GM21786 (cell line): Measurements from ENCODE around the gene RGMB.

Experiments
- ATAC-seq: cut with Tn5 transposase; IDR thresholded peaks from one replicate; pipeline ENCODE4 v1.9.1; 2021; ENCODE audit not compliant: unreplicated experiment

RGMB gene

DNA sequence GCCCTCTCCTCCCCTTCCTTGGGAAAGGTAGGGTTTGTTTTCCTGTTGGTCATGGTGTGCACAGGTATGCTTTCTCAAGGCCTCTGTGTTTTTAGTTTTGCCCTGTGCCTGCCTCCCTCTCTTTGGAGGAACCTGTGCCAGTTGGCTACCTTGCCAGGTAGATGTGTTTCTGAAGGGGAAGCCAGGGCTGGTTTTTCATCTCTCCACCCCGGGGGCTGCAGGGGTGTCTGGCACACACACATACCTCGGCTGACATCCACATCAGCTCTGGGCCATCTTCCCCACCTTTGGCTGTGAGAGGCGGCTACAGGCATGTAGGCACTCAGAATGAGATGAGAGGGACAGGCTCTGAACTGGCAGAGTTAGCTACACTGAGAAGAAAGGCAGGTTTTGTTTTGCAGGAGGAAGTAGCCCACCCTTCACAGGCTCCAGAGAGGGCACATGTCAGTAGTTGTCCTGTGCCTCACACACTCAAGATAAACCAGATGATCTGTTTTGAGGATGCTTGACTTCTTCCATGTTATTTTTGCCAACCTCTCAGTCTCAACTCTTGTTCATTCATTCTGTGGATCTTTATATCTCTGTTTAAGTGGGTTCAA lies 9.7 kb downstream of the RGMB start:
- ATAC-seq: no peak

DNA sequence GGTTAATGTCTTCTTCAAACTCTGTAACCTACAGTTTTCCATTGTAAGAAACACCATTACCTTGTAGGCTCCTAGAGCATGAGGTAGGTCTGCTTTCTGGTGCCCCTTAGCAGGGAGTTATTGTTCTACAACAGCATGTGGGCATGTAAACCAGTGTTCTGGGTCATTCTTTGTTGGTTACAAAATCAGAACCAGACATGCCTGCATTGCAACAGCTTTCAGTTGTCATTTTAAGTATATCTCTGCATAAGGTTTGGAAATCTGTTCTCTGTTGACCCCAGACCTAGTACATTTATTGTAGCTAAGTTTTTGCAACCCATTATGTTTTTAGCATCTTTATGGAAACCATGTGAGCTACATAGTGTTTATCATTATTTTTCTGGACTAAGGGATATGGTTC lies 10.9 kb downstream of the RGMB start:
- ATAC-seq: no peak

DNA sequence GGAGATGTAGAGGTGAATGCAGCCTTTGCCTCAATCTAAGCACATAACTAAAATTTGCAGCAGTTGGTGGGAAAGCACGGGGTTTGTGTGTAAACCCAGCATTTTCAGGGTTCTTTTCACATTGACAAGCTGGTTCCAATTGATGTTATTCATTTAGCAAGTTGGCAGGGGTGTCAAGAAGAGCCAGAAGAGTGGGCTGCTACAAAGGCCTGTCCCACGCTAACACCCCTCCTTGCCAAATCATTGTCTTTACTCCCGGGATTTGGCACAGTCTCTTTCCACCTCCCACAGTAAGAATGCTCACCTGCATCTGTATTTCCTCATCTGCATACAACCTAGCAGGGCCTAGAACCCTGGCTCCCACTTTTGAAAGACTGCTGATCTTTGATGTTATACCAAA lies 11.8 kb downstream of the RGMB start:
- no peak for ATAC-seq

DNA sequence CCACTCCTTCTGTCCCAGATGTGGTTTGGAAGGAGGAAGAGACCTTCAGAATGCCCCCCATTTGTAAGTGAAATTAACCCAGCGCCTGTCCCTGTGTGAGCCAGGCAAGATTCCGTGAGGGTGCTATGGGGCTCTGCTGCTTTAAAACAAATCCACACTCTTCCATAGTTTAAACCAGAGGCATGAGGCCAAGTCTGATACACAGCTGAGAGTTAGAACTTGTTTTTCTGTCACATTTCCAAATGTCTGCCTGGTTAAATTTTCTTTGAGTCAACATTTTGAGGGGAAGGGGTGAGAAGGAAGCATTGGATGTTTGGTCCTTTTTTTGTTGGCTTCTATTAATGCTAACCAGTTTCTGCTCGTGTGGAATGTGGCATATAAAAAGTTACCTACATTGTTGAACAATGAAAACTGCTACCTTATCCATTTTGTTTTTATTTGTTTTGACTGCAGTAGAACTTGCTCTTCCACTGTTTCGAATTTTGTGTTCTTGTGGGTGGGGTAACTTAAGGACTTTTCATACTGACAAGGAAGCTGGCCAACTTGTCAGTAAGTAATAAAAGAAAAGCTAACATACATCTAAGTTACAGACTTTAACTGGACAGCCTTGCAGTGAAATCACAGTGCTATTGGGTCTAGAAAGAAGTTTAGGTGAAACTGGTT lies 12.9 kb downstream of the RGMB start:
- ATAC-seq: no peak

DNA sequence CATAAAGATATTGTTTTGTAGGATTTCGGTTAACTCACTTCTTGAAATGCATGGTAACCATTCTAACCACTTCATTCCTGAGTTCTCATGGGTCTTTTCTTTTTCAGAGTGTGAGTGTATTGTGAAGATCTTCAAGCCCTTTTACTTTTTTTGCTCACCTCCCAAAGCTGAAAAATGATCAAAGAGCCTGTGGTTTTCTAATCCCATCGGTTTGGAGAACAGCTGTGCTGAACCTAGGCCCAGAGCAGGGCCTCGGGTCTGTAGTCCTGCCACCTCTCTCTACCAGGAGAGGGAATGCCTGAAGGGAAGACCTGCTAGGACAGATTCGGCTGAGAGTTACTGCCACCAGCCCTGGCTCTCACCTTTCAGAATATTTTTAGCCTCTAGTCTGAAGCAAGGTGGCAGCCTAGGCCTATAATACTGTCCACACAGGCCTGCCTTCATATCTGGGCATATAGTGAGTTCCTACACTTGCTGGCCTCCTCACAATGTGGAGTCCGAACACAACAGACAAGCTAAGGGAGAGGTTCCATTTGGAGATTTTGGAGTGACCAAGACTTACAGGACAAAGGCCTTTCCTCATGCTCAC lies 13.8 kb downstream of the RGMB start:
- ATAC-seq: no peak

DNA sequence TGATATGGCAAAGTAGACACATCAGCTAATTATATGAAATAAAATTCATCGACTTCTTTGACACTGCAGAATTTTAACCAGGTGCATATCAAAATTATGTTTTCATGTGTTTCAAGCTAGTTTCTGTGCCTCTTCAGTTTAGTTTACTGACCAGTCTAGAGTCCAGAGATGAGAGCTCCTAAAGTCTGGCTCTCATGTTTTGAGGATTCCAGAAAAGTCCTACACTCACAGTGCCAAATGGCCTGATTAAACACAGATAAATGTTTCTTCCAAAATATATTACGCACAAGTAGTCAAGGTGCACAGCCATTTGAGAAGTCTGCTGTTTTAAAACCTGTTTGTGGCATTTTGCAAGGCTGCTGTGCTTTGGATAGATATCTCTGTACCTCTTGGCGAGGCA lies 15.6 kb downstream of the RGMB start:
- ATAC-seq: no peak

DNA sequence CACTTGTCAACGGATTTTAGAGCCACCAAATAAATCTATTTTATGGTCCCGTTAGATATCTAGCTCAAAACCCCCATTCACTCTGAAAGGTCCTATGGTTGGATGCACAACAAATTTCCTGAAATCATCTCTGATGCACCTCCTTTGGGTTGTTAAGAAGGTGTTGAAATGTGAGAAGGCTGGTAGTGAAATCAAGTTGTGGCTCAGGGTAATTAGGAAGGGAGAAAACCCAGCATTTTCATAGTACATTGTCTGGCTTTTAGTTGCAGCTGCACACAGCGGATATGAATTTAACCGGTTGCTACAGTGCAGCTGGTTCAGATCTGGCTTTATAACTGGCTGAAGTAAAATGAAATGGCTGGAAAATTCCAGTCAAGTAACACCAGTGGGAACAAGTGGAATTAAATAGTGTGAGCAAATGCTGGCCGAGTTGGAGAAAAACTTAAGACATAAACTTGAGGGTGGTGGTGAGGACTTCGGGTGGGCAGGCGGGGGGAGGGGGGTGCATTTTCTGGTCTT lies 17.6 kb downstream of the RGMB start:
- no peak for ATAC-seq

DNA sequence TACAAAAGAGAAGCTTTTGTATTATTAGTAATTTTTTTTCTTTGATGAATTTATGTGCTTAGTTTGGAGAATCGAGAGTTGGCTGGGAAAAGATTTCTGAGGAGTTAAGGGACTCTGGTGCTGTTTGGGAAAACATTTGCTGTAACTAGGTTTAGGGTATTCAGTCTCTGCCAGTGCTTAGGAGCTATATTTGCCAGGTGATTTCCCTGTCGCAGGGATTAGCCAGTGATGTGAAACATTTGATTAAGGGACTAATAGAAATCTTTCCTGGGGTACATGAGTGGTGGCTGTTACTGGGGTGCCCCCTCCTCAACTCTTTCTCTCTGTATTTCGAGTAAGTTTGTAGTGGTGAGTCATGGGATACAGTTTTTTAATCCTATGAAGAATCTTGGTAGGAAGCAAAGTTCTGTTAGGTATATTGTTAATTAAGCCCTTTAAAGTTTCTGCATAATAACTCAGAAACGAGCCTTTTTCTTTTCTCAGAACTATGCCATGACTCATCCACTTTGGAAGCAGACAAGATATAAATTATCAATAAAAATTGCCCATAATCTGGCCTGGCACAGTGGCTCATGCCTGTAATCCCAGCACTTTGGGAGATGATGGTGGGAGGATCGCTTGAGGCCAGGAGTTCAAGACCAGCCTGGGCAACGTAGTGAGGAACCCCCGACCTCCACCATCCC lies 18.6 kb downstream of the RGMB start:
- ATAC-seq: no peak

DNA sequence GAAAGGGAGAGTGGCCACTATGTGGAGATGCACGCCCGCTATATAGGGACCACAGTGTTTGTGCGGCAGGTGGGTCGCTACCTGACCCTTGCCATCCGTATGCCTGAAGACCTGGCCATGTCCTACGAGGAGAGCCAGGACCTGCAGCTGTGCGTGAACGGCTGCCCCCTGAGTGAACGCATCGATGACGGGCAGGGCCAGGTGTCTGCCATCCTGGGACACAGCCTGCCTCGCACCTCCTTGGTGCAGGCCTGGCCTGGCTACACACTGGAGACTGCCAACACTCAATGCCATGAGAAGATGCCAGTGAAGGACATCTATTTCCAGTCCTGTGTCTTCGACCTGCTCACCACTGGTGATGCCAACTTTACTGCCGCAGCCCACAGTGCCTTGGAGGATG lies 19.8 kb downstream of the RGMB start:
- no peak for ATAC-seq

DNA sequence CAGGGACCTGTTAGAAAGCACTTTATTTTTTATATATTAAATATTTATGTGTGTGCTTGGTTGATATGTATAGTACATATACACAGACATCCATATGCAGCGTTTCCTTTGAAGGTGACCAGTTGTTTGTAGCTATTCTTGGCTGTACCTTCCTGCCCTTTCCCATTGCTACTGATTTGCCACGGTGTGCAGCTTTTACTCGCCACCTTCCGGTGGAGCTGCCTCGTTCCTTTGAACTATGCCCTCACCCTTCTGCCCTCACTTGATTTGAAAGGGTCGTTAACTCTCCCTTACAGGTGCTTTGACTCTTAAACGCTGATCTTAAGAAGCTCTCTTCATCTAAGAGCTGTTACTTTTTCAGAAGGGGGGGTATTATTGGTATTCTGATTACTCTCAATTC lies 20.5 kb downstream of the RGMB start:
- no peak for ATAC-seq

DNA sequence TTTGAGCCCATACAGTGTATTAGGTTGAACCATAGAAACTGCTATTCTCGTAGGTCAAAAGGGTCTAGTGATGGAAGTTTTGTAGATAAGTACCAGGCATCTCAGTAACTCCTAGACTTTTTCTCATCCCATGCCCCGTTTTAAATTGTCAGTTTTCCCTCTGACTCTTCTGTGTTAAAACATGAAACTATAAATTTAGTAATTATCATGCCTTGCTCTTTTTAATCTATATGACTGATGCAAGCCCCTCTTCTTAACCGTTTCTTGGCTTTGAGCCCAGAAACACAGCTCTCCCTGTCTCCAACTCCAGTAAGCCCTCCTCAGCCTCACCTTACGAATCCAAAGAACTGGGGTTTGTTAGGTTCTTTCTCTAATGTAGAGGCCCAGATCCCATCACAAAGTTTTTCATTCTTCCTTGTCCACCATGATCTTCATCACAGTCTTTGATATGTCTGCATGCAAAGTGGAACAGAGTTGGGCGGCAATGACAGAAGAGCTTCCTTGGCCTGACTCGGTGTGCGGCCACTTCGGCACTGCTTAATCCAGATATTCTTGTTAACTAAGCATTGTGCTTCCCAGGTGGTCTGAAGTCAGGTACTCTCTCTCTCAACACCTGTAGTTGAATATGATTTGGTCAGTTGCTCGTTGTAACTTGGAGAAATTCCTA lies 21.1 kb downstream of the RGMB start:
- ATAC-seq: no peak

DNA sequence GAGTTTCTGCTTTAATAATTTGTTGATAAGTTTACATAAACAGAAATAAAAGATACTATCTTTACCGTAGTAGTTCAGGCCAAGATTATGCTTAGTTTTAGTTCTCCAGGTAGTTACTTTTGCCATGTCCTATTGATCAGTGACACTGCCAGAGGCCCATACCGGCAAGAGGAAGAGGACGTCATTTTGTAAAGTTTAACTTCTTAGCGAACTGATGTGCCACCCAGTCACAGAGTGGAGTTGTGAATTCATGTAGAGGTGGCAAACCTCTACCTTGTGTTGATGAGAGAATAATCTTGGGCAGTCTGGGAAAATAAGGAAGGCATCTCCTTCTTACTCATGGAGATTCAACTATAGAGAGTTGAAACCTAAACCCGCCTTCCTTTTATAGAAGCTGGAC lies 21.8 kb downstream of the RGMB start:
- ATAC-seq: no peak

DNA sequence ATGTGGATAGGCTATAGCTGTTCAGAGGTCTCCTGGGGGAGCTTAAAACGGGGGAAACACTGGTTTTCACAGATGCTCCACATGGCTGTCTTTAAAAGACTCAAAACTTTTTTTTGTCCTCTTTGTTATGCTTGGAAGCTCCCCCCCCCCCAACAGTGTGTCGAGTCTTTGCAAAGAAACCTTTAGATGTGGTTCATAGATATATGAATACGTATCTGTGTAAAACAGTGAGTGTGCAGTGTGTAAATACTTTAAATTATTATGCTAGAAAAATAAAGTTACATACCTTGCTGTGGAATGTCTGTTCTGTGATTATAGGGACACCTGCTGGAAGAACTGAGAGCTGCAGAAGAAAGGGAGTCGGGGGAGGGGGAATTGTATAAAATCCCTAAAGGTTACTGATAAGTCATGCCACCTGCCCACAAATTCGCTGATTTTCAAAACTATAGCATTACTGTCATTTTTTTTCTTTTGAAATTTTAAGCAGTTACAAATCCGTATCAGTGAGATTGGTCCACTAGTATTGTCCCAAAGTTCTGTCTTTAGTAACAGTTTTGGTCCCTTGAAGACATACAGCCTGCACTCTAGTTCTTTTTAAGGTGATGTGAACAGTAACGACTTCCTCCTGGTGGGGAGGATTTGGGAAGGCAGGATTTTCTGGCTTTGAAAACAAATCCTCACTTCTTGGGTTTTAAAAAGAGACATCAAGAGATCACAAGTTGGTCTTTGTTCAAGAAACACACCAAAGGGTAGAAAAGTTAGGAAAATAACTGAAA lies 22.9 kb downstream of the RGMB start:
- ATAC-seq: peak; percentile 91

DNA sequence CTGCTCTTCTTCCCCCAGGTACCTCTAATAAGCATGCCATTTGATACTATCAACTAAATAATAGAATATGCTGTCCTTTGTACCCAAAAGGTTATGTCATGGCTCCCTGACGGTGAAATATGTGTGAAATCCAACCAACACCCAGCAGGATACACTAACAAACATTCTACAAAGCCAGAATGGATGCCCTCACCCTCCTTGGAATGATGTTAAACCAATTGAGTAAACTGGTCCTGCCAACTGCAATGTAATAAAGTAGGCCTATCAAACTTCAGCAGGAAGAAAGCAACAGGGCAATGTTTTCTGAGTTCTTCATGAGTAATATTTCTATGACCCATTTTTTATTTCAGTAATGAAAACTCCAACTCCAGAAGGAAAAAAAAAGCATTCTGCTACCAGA lies 24.9 kb downstream of the RGMB start:
- no peak for ATAC-seq

DNA sequence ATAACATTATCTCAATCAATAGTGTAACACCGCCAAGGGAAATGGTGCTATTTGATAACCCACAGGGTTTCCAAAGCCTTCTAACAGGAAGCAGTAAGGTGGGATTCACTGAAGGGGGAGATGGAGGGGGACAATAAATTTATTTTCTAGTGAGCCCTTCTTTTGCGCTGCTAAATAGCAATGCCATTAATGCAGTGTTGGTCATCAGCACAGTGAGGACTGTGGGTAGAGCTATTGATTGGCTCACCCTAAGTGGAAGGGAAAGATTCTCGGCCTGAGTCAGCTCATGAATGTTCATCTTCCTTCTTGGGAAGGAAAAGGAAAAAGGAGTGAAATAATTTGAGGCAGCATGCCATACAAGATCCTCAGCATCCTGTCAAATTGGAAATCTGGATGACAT lies 25.4 kb downstream of the RGMB start:
- no peak for ATAC-seq

DNA sequence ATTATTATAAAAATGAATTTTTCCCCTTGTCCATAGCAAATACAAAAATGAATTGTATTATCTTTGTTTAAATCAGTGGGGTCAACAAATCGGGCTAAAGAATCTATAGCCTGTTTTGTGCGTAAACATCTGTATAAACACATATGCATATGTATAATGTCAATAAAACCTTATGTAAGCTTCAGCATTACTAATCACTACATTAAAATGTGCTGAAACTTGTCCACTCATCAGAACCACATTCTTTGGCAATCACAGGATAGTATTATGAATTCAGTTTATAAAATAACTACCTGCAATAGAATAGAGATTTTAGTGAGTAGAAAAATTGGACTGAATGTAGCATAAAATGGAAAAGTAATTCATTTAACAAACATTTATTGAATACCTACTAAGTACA lies 30.6 kb downstream of the RGMB start:
- ATAC-seq: no peak

DNA sequence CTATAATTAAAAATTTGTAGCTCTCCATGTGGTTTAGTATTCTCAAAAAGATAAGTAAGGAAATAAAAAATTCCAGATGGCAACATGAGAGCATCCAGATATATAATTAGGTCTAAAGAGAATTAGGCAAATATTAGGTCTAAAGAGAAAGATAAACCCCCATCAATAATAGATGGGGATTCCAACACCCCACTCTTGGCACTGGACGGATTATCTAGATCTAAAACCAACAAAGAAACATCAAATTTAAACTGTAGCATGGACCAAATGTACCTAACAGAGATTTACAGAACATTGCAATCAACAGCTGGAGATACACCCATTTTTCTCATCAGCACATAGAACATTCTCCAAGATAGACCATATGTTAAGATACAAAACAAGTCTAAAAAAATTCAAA lies 31.6 kb downstream of the RGMB start:
- no peak for ATAC-seq

DNA sequence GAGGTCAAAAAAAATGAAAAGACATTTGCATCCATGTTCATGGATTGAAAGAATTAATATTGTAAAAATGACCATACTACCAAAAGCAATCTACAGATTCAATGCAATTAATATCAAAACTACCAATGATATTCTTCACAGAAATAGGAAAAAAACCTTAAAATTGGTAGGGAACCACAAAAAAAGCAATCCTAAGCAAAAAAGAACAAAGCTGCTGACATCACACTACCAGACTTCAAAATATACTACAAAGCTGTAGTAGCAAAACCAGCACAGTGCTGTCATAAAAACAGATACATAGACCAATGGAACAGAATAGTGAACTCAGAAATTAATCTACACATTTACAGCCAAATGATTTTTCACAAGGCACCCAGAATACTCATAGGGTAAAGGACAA lies 34.3 kb downstream of the RGMB start:
- ATAC-seq: no peak

DNA sequence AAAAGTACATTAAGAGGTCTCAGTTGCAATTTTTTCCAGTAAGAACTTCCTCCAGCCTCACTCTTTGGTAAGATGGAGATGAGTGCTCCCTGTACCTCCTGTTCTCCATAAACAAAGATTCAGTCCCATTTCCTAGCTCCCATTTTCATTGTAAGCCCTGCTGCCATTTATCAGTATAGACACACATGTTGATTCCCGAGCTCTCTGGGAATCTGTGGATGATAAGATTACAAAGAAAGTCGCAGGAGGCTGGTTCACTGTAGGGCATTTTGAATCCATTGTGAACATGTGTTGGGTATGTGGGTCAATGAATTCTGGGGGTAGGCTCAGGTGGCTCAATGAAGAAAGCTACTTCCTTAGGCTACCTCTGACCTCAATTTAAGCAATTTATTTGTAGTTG lies 36.7 kb downstream of the RGMB start:
- ATAC-seq: no peak

DNA sequence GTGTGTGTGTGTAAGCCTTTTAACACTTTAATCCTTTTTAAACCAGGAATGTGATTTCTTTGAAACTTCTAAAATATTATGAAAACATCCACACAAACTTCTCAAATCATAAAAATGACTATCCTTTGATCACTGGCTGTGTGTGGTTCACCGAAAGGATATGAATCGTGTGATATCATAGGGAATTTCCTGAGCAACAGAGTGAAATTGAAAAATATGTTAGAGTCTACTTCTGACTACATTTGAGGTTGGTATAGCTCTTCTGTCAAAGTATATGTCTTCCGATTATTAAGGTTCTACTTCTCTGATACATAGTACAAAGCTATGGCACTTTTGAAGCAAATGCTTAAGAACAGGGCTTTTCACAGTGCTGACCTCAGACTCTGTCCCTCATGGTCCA lies 40.3 kb downstream of the RGMB start:
- ATAC-seq: no peak
